Lung (tissue), 12 donors: ENCODE results near the gene MYLK2. TPM values are rescaled to one million over a fixed set of nuclear protein-coding genes. Genes with fewer than 3 reads are reported as not detected.

Experiments
- ATAC-seq: fragments of 200-7000 bp; cut with Tn5 transposase; one replicate; pipeline ENCODE4 v1.9.1; 2020; ENCODE audit warnings: moderate number of reproducible peaks; ENCODE audit not compliant: insufficient read depth, low FRiP score
- DNase-seq, 3 donors: peaks; one replicate each; pipeline ENCODE4 v3.0.0-alpha.2; 2013 to 2017
- H3K27ac ChIP-seq, 2 donors: one replicate each; pipeline ENCODE4 v1.5.1; 2013; ENCODE audit warnings: mild to moderate bottlenecking in 2 of 2, moderate library complexity in 2 of 2, control low read depth in 1 of 2, inconsistent platforms in 1 of 2, low read depth in 1 of 2, low read length in 1 of 2
- H3K27me3 ChIP-seq, 3 donors: one replicate each; pipeline ENCODE4 v1.5.1; 2013; ENCODE audit warnings: low read length in 2 of 3; ENCODE audit not compliant: control insufficient read depth in 3 of 3, insufficient read depth in 3 of 3
- H3K36me3 ChIP-seq, 4 donors: one replicate each; pipeline ENCODE4 v1.5.1; 2013; ENCODE audit warnings: low read length in 4 of 4, mild to moderate bottlenecking in 1 of 4, moderate library complexity in 1 of 4; ENCODE audit not compliant: control insufficient read depth in 4 of 4, insufficient read depth in 4 of 4
- H3K4me1 ChIP-seq, 5 donors: one replicate each; pipeline ENCODE4 v1.5.1; 2013; ENCODE audit warnings: low read length in 5 of 5, mild to moderate bottlenecking in 2 of 5, moderate library complexity in 1 of 5; ENCODE audit not compliant: control insufficient read depth in 5 of 5, insufficient read depth in 5 of 5
- H3K4me3 ChIP-seq: one replicate; pipeline ENCODE4 v1.5.1; 2013; ENCODE audit warnings: mild to moderate bottlenecking, control low read depth, moderate library complexity
- H3K9ac ChIP-seq, 2 donors: one replicate each; pipeline ENCODE4 v1.5.1; 2013; ENCODE audit warnings: low read length in 2 of 2, control low read depth in 1 of 2; ENCODE audit not compliant: insufficient read depth in 1 of 2
- H3K9me3 ChIP-seq, 4 donors: one replicate each; pipeline ENCODE4 v1.5.1; 2013; ENCODE audit warnings: low read length in 3 of 4, mild to moderate bottlenecking in 1 of 4, moderate library complexity in 1 of 4; ENCODE audit not compliant: control insufficient read depth in 4 of 4, insufficient read depth in 3 of 4
- WGBS, 2 donors: extraction: QIAGEN DNeasy Blood & Tissue Kit; methylation state at CpG; one replicate each; pipeline ENCODE4 v1.1.7; 2013; 5-methylcytosine and 5-hydroxymethylcytosine counted together
- polyA plus RNA-seq, 2 donors: library from polyadenylated mRNA; stranded (reverse); fragments of 200-250 nt; gene quantifications; one replicate each; pipeline ENCODE4 v1.2.1, GENCODE V29; 2013
- total RNA-seq, 2 donors: library from RNA; depleted of rRNA in 1 of 2; stranded (reverse); fragments of >200 nt in 1 of 2; gene quantifications; one replicate each; pipeline ENCODE4 v1.2.1, GENCODE V29; 2014 to 2021
- TF ChIP-seq, protein P1 (sequence below): IDR thresholded peaks from 2 replicates; pipeline ENCODE4 v1.5.1; 2012; ENCODE audit warnings: mild to moderate bottlenecking; ENCODE audit errors: control extremely low read depth, extremely low read depth
- donor health status: control.
- donor health status: control.
- donor health status: Bipolar disorder and iron deficiency.
- donor health status: healthy.
- donor health status: DM: yes; HTN: yes; CAD: no.

Gene MYLK2
- total and polyA plus RNA-seq, 4 donors: 0.06 to 0.28 (median 0.26) TPM; not detected in 1

DNA sequence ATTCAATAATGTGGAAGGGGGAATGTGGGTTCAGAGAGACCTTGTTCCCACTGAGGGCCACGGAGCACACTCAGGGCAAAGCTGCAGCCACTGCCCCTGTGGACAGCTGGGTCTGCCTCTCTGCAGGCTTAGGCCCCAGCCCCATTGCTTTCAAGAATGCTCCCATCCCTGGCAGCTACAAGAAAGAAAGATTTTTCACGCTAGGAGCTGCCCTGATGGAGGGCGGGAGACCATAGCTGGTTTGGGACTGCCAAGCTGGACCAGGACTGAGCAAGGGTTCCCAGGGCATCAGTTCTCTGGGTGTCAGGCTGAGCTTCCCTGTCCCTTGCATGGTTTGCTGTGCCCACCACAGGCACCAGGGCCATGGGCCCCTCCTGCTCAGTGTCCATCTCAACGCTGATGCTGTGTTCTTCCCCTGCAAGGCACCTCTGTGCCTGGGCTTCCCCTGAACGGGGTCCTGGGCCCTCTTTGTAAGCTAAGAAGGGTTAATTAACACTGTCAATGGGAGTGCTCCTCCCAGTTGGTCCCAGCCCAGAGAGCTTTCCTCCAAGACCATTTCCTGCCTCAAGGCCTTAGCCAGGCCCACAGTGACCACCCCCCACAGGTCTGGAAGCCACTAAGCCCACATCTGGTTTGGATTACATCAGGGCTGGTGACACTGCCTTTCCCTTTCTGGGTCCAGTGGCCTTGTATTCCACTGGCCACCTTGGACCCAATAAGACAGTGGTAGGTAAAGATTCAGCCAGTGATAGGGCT lies 17.9 kb downstream of the MYLK2 start:
- peaks cover 3 to 67% (median 11%) of the 10 kb centered on the region in 5 donors for H3K4me1 ChIP-seq
- no peaks in the 10 kb centered on the region for H3K36me3 ChIP-seq

DNA sequence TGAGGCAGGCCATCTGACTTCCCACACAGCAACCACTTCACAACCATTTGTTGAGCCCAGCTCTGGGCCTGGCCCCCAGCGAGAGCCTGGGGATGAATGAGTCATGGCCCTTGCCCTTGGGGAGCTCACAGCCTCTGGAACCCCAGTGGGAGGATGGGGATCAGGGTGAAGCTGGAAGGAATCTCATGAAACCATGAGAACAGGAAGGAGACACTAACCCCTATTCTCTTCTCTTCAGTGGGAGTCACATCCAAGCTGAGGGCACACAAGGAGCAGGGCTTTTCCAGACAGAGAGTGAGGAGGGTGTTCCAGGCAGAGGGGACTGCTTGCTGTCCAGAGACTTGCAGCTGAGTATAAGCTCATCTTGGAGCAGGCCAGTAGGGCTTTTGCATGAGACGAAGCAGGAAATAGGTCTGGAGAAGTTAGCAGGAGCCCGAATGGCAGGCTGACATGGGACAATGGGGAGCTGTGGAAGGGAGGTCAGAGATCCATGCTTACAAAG lies 18.8 kb downstream of the MYLK2 start:
- peaks cover 0 to 2% (median 0%) of the 10 kb centered on the region in 4 donors for H3K9me3 ChIP-seq

More for the DNA sequence above, 17.9 kb downstream of the MYLK2 start:
- no peak overlapping the region for H3K4me3 ChIP-seq
- no peak overlapping the region for H3K27ac ChIP-seq
- no peaks in the 10 kb centered on the region for H3K27me3 ChIP-seq
- TF ChIP-seq, protein P1, sequence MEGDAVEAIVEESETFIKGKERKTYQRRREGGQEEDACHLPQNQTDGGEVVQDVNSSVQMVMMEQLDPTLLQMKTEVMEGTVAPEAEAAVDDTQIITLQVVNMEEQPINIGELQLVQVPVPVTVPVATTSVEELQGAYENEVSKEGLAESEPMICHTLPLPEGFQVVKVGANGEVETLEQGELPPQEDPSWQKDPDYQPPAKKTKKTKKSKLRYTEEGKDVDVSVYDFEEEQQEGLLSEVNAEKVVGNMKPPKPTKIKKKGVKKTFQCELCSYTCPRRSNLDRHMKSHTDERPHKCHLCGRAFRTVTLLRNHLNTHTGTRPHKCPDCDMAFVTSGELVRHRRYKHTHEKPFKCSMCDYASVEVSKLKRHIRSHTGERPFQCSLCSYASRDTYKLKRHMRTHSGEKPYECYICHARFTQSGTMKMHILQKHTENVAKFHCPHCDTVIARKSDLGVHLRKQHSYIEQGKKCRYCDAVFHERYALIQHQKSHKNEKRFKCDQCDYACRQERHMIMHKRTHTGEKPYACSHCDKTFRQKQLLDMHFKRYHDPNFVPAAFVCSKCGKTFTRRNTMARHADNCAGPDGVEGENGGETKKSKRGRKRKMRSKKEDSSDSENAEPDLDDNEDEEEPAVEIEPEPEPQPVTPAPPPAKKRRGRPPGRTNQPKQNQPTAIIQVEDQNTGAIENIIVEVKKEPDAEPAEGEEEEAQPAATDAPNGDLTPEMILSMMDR: no peak
- DNase-seq (peak in 2 of 3 donors; percentile 25 to 56), ATAC-seq (no peak)
- H3K9ac ChIP-seq: no peak overlapping the region
- H3K9me3 ChIP-seq: peaks cover 0 to 2% (median 0%) of the 10 kb centered on the region in 4 donors
- WGBS, 2 donors: 79 to 86% methylated on average over 5 of the region's 5 CpGs

DNA sequence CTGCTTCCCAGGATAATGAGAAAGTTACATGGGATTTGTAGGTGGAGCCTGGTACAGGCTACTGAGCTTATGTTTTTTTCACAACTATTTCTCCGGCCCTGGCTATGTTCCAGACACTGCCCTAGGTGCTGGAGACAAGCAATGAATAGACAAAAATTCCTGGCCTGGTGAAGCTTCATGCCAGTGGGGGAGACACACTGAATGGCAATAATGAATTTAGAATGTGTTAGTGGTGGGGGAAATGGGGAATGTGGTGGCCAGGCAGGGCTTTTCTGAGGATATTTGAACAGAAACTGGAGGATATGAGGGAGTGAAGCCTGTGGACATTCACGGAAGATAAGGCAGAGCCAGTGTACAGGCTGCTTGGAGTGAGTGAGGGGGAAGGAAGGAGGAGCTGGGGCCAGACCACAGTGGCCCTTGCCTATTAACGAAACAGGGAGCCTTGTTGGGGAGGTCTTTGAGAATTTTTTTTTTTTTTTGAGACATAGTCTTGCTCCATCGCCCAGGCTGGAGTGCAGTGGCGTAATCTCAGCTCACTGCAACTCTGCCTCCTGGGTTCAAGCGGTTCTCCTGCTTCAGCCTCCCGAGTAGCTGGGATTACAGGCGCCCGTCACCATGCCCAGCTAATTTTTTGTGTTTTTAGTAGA lies 19.6 kb downstream of the MYLK2 start:
- WGBS, 2 donors: 54 to 61% methylated on average over 9 of the region's 9 CpGs
- no peaks in the 10 kb centered on the region for H3K9me3 ChIP-seq
- peak; percentile 45 to 59 (median 53) for DNase-seq

More for the DNA sequence above, 18.8 kb downstream of the MYLK2 start:
- Histone ChIP-seq H3K4me3 (no peak overlapping the region), H3K9ac (no peak overlapping the region), H3K27ac (peak overlapping the region in 1 of 2 donors; percentile 40), H3K36me3 (no peaks in the 10 kb centered on the region), H3K4me1 (peaks cover 3 to 76% (median 12%) of the 10 kb centered on the region in 5 donors), H3K27me3 (no peaks in the 10 kb centered on the region)
- 38 to 48% methylated on average over 3 of the region's 3 CpGs for WGBS, 2 donors
- DNase-seq (peak in 1 of 3 donors; percentile 44), ATAC-seq (no peak)
- TF ChIP-seq, protein P1: no peak

More for the DNA sequence above, 19.6 kb downstream of the MYLK2 start:
- ATAC-seq: no peak
- TF ChIP-seq, protein P1: no peak
- Histone ChIP-seq H3K27me3 (no peaks in the 10 kb centered on the region), H3K27ac (no peak overlapping the region), H3K36me3 (no peaks in the 10 kb centered on the region), H3K9ac (no peak overlapping the region), H3K4me3 (no peak overlapping the region), H3K4me1 (peaks cover 3 to 77% (median 16%) of the 10 kb centered on the region in 5 donors)
